Ovary (tissue), 3 donors: ENCODE data around the gene NKX2-4.

Experiments
- POLR2A ChIP-seq: fragments of 450-650 bp; IDR thresholded peaks from one replicate; pipeline ENCODE4 v1.6.1; 2017; ENCODE audit warnings: antibody characterized with exemption, mild to moderate bottlenecking, moderate library complexity
- TF ChIP-seq, protein P1 (sequence below), 3 donors: fragments of 450-650 bp in 2 of 3; fragments of 200-600 bp in 1 of 3; IDR thresholded peaks; one replicate each; pipeline versions ENCODE4 v1.5.1 to v1.8.0; 2016 to 2022; ENCODE audit warnings: antibody characterized with exemption in 3 of 3, mild to moderate bottlenecking in 1 of 3
- donor health status: DM: no; HTN: no; CAD: no.

DNA sequence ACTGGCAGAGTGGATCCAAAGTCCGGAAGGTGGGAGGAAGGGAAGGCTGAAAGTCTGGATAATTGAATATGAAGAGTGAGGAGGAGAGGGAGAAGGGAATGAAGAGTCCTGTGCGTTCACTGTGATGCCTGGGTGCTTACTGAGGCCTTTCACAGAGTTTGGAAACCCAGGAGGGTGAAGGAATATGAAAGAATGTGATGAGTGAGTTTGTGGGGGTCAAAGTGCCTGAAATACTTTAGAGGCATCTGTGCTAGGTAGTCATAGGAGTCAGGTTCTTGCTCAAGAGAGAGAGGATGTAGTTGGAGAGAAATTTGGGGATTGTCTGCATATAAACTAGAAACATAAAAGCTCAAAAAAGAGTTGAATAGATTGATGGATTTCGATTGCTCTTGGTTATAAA, 20.7 kb downstream of the NKX2-4 start:
- TF ChIP-seq, protein P1, sequence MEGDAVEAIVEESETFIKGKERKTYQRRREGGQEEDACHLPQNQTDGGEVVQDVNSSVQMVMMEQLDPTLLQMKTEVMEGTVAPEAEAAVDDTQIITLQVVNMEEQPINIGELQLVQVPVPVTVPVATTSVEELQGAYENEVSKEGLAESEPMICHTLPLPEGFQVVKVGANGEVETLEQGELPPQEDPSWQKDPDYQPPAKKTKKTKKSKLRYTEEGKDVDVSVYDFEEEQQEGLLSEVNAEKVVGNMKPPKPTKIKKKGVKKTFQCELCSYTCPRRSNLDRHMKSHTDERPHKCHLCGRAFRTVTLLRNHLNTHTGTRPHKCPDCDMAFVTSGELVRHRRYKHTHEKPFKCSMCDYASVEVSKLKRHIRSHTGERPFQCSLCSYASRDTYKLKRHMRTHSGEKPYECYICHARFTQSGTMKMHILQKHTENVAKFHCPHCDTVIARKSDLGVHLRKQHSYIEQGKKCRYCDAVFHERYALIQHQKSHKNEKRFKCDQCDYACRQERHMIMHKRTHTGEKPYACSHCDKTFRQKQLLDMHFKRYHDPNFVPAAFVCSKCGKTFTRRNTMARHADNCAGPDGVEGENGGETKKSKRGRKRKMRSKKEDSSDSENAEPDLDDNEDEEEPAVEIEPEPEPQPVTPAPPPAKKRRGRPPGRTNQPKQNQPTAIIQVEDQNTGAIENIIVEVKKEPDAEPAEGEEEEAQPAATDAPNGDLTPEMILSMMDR (IDR thresholded peaks at IDR 0.05), result no peak
- TF ChIP-seq POLR2A, result no peak
